Nephron progenitor cell (in vitro differentiated cells): ENCODE measurements around the gene ENO2.
A peak's percentile ranks its signal among the peaks of the same experiment; 100 is the strongest.

Source experiments
- DNase-seq: peaks from one replicate; pipeline ENCODE4 v3.0.0; 2021
- H3K27ac Mint-ChIP-seq: 2 replicates; pipeline ENCODE4 v1.8.0; 2021; ENCODE audit warnings: mild to moderate bottlenecking, moderate library complexity, mixed read lengths
- H3K27me3 Mint-ChIP-seq: 2 replicates; pipeline ENCODE4 v1.8.0; 2021; ENCODE audit warnings: mild to moderate bottlenecking, low read depth, mixed read lengths; ENCODE audit not compliant: poor library complexity
- H3K36me3 Mint-ChIP-seq: 2 replicates; pipeline ENCODE4 v1.8.0; 2021; ENCODE audit warnings: low read depth, mixed read lengths
- H3K4me1 Mint-ChIP-seq: 2 replicates; pipeline ENCODE4 v1.8.0; 2021; ENCODE audit warnings: mixed read lengths
- H3K4me3 Mint-ChIP-seq: 2 replicates; pipeline ENCODE4 v1.8.0; 2021; ENCODE audit warnings: mild to moderate bottlenecking, moderate library complexity, mixed read lengths
- H3K9me3 Mint-ChIP-seq: 2 replicates; pipeline ENCODE4 v1.8.0; 2021; ENCODE audit warnings: mild to moderate bottlenecking, moderate library complexity, mixed read lengths
- TF ChIP-seq, protein P1 (sequence below): fragments of 200-600 bp; sonication (generic); IDR thresholded peaks from 2 replicates; pipeline ENCODE4 v1.5.0; 2021; ENCODE audit warnings: antibody characterized with exemption

Gene ENO2

DNA sequence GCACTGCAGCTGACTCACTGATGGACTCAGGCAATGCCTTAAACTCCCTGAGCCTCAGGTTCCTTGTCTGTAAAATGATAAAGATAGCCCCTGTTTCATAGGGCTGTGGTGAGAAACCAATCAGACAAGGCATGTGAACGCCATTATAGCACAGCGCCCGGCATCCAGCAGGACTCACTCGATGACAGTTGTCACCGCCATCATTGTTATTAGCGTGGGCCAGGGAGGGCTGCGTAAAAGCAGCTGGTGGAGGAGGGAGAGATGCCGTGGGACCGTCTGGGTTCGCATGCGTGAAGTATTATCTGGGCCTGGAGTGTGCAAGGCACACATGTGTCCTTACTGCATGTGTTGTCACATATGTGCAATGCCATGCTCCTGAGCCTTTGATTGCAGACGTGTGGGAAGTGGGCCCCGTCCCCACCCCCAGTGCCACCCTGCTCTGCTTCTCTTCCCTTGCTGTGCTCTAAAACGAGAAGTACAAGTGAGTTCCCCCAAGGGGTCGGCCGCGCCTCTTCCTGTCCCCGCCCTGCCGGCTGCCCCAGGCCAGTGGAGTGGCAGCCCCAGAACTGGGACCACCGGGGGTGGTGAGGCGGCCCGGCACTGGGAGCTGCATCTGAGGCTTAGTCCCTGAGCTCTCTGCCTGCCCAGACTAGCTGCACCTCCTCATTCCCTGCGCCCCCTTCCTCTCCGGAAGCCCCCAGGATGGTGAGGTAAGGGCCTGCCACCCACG is 36.6 kb downstream of the ENO2 start, which contains the start of gene PTPN6:
PTPN6 (plus strand) TSS at position 546 of the 730 bp plus-strand sequence; CDS start at position 703, 157 bp downstream.
- TF ChIP-seq, protein P1, sequence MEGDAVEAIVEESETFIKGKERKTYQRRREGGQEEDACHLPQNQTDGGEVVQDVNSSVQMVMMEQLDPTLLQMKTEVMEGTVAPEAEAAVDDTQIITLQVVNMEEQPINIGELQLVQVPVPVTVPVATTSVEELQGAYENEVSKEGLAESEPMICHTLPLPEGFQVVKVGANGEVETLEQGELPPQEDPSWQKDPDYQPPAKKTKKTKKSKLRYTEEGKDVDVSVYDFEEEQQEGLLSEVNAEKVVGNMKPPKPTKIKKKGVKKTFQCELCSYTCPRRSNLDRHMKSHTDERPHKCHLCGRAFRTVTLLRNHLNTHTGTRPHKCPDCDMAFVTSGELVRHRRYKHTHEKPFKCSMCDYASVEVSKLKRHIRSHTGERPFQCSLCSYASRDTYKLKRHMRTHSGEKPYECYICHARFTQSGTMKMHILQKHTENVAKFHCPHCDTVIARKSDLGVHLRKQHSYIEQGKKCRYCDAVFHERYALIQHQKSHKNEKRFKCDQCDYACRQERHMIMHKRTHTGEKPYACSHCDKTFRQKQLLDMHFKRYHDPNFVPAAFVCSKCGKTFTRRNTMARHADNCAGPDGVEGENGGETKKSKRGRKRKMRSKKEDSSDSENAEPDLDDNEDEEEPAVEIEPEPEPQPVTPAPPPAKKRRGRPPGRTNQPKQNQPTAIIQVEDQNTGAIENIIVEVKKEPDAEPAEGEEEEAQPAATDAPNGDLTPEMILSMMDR: no peak
- no peak within 1 kb of the TSS for H3K27ac Mint-ChIP-seq

DNA sequence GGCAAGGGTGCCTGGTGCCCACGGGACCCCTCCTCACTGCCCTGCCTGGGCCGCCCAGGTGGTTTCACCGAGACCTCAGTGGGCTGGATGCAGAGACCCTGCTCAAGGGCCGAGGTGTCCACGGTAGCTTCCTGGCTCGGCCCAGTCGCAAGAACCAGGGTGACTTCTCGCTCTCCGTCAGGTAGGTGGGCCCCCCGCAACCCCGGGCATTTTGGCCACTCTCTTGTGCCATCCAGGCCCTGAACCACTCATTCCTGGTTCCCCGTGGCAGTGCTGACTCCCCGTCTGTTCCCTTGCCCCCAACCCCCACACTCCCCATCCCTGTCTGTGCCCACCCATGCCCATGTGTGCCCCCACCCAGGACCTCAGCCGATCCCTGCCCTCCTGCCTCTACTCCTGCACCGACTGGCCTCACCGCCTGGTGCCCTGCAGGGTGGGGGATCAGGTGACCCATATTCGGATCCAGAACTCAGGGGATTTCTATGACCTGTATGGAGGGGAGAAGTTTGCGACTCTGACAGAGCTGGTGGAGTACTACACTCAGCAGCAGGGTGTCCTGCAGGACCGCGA is 37.3 kb downstream of the ENO2 start:
- Mint-ChIP-seq H3K4me3 (no peak overlapping the region), H3K27ac (no peak overlapping the region), H3K27me3 (no peaks in the 10 kb centered on the region), H3K36me3 (no peaks in the 10 kb centered on the region), H3K9me3 (no peaks in the 10 kb centered on the region), H3K4me1 (peaks cover 46% of the 10 kb centered on the region)
- DNase-seq: no peak
- TF ChIP-seq, protein P1: no peak

More for the DNA sequence above, 36.6 kb downstream of the ENO2 start, which contains the start of gene PTPN6:
- Mint-ChIP-seq H3K4me3 (no peak within 1 kb of the TSS), H3K36me3 (no peaks in the 10 kb centered on the region), H3K4me1 (peaks cover 46% of the 10 kb centered on the region), H3K9me3 (no peaks in the 10 kb centered on the region), H3K27me3 (no peaks in the 10 kb centered on the region)
- DNase-seq: no peak

DNA sequence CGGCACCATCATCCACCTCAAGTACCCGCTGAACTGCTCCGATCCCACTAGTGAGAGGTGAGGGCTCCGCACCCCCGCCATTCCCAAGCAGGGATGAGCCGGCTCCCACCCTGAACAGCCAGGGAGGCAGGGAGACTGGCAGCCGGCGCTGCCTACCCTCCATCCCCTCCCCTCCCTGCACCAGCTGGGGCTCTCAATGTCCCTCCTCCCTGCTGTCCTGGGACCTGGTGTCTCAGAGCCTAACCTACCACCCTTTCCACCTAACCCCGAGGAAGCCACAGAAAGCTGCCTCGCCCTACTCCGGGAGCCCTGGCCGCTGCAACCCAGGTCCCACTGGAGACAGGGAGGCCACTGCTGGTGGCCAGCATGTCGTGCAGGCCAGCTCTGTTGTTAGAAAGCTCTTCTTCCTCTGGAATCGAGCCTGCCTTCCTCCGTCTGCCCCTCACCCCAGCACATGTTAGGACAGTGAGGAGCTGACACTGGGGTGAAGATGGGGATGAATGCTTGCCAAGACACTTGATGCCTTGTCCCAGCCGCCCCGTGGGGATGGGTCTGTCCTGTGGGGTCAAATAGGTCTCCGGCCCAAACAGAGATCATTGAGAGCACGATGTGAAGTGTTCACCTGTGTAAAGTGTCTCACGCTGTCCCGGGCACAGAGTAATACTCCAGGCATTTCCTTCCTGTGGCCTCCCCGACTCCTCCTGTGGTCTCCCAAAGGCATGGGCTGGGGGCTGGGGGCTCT is 37.9 kb downstream of the ENO2 start:
- no peaks in the 10 kb centered on the region for H3K36me3 Mint-ChIP-seq
- TF ChIP-seq, protein P1: no peak
- no peak overlapping the region for H3K4me3 Mint-ChIP-seq
- no peaks in the 10 kb centered on the region for H3K9me3 Mint-ChIP-seq
- no peaks in the 10 kb centered on the region for H3K27me3 Mint-ChIP-seq
- DNase-seq: no peak
- no peak overlapping the region for H3K27ac Mint-ChIP-seq
- peaks cover 46% of the 10 kb centered on the region for H3K4me1 Mint-ChIP-seq

DNA sequence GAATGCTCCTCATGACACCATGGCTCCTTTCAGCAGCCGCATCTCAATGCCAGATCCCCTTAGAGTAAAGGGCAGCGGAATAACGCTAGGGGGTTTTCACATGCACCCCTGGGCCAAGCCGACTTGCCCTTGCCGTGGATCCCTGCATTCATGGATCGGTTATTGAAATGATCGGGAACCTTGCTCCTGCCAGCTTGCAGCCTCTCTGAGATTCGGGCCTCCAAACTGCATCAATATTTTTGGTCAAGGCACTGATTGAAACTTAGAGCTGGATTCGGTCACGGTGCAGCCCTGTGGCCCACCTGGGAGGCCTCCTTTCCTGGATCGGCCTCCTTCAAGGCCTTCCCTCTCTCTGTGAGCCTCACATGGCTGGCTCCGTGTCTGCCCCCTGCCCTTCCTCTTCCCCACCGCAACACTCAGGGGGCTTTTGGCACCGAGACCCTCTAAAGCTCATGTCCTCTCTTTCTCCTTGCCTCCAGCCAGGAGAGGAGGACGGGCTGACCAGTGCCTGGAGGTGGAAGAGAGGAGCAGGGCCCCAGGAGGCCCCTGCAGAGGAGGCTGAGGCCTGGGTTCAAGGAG is 38.6 kb downstream of the ENO2 start:
- Mint-ChIP-seq H3K27ac (peak overlapping the region; percentile 45), H3K4me1 (peaks cover 47% of the 10 kb centered on the region), H3K4me3 (no peak overlapping the region), H3K36me3 (no peaks in the 10 kb centered on the region), H3K27me3 (peaks cover 2% of the 10 kb centered on the region), H3K9me3 (no peaks in the 10 kb centered on the region)
- DNase-seq: no peak
- TF ChIP-seq, protein P1: no peak

DNA sequence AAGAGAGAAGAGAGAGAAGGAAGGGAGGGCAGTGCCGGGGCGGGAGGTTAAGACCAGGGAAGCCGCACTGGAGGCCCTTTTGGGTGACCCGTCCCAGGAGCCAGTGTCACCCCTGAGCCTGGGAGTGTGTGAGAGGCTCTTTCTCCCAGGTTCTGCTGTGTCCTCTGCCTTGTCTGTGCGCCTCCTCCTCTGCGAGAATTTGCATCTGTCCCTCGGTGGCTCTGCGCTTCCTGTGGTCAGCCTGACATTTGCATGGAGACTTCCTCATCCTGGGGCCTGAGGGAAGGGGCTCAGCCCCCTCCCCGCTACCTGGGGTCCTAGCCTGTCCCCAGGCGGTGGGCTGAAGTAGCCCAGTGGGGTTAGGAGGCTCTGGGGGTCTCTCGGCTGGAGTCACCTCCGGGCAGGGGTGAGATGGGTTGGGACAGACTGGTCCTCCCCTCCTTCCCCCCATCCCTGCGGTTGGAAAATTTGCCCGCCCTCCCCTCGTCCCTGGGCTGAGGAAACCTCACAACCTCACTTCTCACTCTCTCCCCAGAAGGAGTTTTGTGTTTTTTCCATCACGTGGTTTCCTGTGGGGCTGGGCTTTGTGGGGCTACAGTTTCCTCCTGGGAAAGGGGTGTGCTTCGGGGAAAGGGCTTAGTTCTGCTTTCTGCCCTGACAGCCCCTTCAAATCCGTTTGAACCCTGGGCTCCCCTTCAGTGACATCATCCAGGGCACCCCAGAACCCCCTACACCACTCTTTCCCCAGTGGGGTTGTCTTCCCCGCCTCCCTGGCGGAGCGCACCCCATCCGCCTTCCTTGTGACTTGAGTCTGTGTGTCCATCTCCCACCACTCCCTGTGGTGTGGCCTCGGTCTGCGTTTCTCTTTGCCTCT is 39.3 kb downstream of the ENO2 start:
- no peaks in the 10 kb centered on the region for H3K36me3 Mint-ChIP-seq
- H3K4me3 Mint-ChIP-seq: no peak overlapping the region
- H3K27ac Mint-ChIP-seq: peak overlapping the region; percentile 45

More for the DNA sequence above, 39.3 kb downstream of the ENO2 start:
- Mint-ChIP-seq H3K4me1 (peaks cover 53% of the 10 kb centered on the region), H3K27me3 (peaks cover 2% of the 10 kb centered on the region), H3K9me3 (no peaks in the 10 kb centered on the region)
- no peak for DNase-seq
- TF ChIP-seq, protein P1: no peak
